IMR-90 (cell line): Measurements from ENCODE around the gene USP6NL. TPM values are rescaled to one million over a fixed set of nuclear protein-coding genes. Genes with fewer than 3 reads are reported as not detected.
A peak's percentile ranks its signal among the peaks of the same experiment; 100 is the strongest.

ENCODE experiments used
- ATAC-seq: fragments of 200-7000 bp; cut with Tn5 transposase; 2 replicates; pipeline ENCODE4 v1.9.1; 2020; ENCODE audit warnings: low read depth, mild to moderate bottlenecking, moderate library complexity
- BruUV-seq: library from RNA; stranded (reverse); fragments of 400-500 nt; replicated peaks from 2 replicates; lab custom pipeline; 2021; lab: Mats Ljungman, UMichigan
- CTCF ChIA-PET: fragments of 300-600 bp; formaldehyde crosslinking; extraction: SDS; loops from one replicate; lab custom pipeline; 2021; ENCODE audit warnings: antibody characterized with exemption; lab: Yijun Ruan, JAX
- POLR2A ChIA-PET: fragments of 300-600 bp; sonication (Branson Sonifier 250); formaldehyde crosslinking; loops from one replicate; lab custom pipeline; 2022; ENCODE audit warnings: antibody characterized with exemption; ENCODE audit not compliant: unreplicated experiment; lab: Charles Lee
- DNase-seq: peaks from one replicate; pipeline ENCODE4 v3.0.0; 2013
- H2AFZ ChIP-seq: replicated peaks from 2 replicates; pipeline ENCODE3; 2013; ENCODE audit warnings: low read length, mild to moderate bottlenecking; ENCODE audit not compliant: poor library complexity
- H2AK5ac ChIP-seq: 2 replicates; pipeline ENCODE4 v1.6.1; 2013; ENCODE audit warnings: low read depth, low read length, inconsistent platforms
- H2AK9ac ChIP-seq: replicated peaks from 2 replicates; pipeline ENCODE3; 2013; ENCODE audit warnings: mild to moderate bottlenecking, low read depth, low read length, moderate library complexity; ENCODE audit not compliant: poor library complexity
- H2BK120ac ChIP-seq: 2 replicates; pipeline ENCODE4 v1.6.1; 2013; ENCODE audit warnings: low read depth, low read length, inconsistent platforms
- H2BK15ac ChIP-seq: 3 replicates; pipeline ENCODE4 v1.6.1; 2013; ENCODE audit warnings: low read depth, low read length, inconsistent platforms
- H2BK20ac ChIP-seq: 2 replicates; pipeline ENCODE4 v1.6.1; 2013; ENCODE audit warnings: low read depth, mild to moderate bottlenecking, inconsistent platforms, low read length, moderate library complexity
- H2BK5ac ChIP-seq: 2 replicates; pipeline ENCODE4 v1.6.1; 2013; ENCODE audit warnings: mild to moderate bottlenecking, low read depth, low read length, inconsistent platforms; ENCODE audit not compliant: poor library complexity, severe bottlenecking
- H3K14ac ChIP-seq: replicated peaks from 2 replicates; pipeline ENCODE4 v1.6.1; 2013; ENCODE audit warnings: low read depth, low read length, inconsistent platforms
- H3K18ac ChIP-seq: 2 replicates; pipeline ENCODE4 v1.6.1; 2013; ENCODE audit warnings: low read depth, low read length, control low read depth
- H3K23ac ChIP-seq: 2 replicates; pipeline ENCODE4 v1.6.1; 2013; ENCODE audit warnings: low read depth, low read length, inconsistent platforms
- H3K27ac ChIP-seq: 2 replicates; pipeline ENCODE4 v1.5.1; 2013; ENCODE audit warnings: mild to moderate bottlenecking, control low read depth, low read length; ENCODE audit not compliant: insufficient read depth
- H3K27me3 ChIP-seq: 2 replicates; pipeline ENCODE4 v1.6.1; 2013; ENCODE audit warnings: low read length; ENCODE audit not compliant: control insufficient read depth, insufficient read depth
- H3K36me3 ChIP-seq: 2 replicates; pipeline ENCODE4 v1.6.1; 2013; ENCODE audit warnings: low read length, mixed read lengths; ENCODE audit not compliant: control insufficient read depth, insufficient read depth
- H3K4ac ChIP-seq: 2 replicates; pipeline ENCODE4 v1.6.1; 2013; ENCODE audit warnings: low read depth, low read length, inconsistent platforms
- H3K4me1 ChIP-seq: 2 replicates; pipeline ENCODE4 v1.6.1; 2013; ENCODE audit warnings: low read length, mixed read lengths; ENCODE audit not compliant: control insufficient read depth, insufficient read depth
- H3K4me2 ChIP-seq: 2 replicates; pipeline ENCODE4 v1.6.1; 2013; ENCODE audit warnings: low read depth, mild to moderate bottlenecking, control low read depth, low read length, moderate library complexity
- H3K4me3 ChIP-seq: 2 replicates; pipeline ENCODE4 v1.5.1; 2013; ENCODE audit warnings: low read depth, mild to moderate bottlenecking, control low read depth, low read length, moderate library complexity; ENCODE audit not compliant: insufficient read depth
- H3K56ac ChIP-seq: 2 replicates; pipeline ENCODE4 v1.6.1; 2013; ENCODE audit warnings: low read length, inconsistent platforms; ENCODE audit not compliant: insufficient read depth; ENCODE audit errors: extremely low read depth
- H3K79me1 ChIP-seq, 2 experiments: 2 replicates each; pipeline ENCODE4 v1.6.1; 2013; ENCODE audit warnings: low read length in 2 of 2, inconsistent platforms in 1 of 2, low read depth in 1 of 2
- H3K9ac ChIP-seq: 2 replicates; pipeline ENCODE4 v1.6.1; 2013; ENCODE audit warnings: low read depth, low read length, control low read depth
- H3K9me1 ChIP-seq: 2 replicates; pipeline ENCODE4 v1.6.1; 2013; ENCODE audit warnings: low read length, inconsistent platforms; ENCODE audit not compliant: insufficient read depth
- H3K9me3 ChIP-seq: 2 replicates; pipeline ENCODE4 v1.6.1; 2013; ENCODE audit warnings: low read length; ENCODE audit not compliant: control insufficient read depth, insufficient read depth
- H4K20me1 ChIP-seq: 2 replicates; pipeline ENCODE4 v1.6.1; 2013; ENCODE audit warnings: low read length, inconsistent platforms; ENCODE audit not compliant: insufficient read depth
- H4K5ac ChIP-seq: 2 replicates; pipeline ENCODE4 v1.6.1; 2013; ENCODE audit warnings: mild to moderate bottlenecking, low read depth, low read length, control low read depth
- H4K8ac ChIP-seq, 2 experiments: 2 replicates each; pipeline ENCODE4 v1.6.1; 2013; ENCODE audit warnings: low read depth in 2 of 2, low read length in 2 of 2, control low read depth in 1 of 2, inconsistent platforms in 1 of 2
- H4K91ac ChIP-seq: 2 replicates; pipeline ENCODE4 v1.6.1; 2013; ENCODE audit warnings: low read depth, low read length, inconsistent platforms; ENCODE audit not compliant: insufficient read depth
- CHD1 ChIP-seq: IDR thresholded peaks from 2 replicates; pipeline ENCODE4 v1.6.1; 2012; ENCODE audit warnings: low read depth, low read length, improper control_type of control experiment
- CTCF ChIP-seq: conservative IDR thresholded peaks from 2 replicates; pipeline ENCODE4 v1.5.1; 2012; ENCODE audit warnings: mild to moderate bottlenecking, low read depth, low read length, improper control_type of control experiment
- ELK1 ChIP-seq: fragments of 150-350 bp; IDR thresholded peaks from 2 replicates; pipeline ENCODE4 v1.6.1; 2016; ENCODE audit warnings: low read depth, mild to moderate bottlenecking, low read length, moderate library complexity, borderline replicate concordance
- FOS ChIP-seq: fragments of 150-350 bp; IDR thresholded peaks from 2 replicates; pipeline ENCODE4 v1.6.1; 2016; ENCODE audit warnings: low read depth, low read length
- MAFK ChIP-seq: IDR thresholded peaks from 2 replicates; pipeline ENCODE4 v1.6.1; 2012; ENCODE audit warnings: low read depth, low read length, improper control_type of control experiment
- MAZ ChIP-seq: IDR thresholded peaks from 2 replicates; pipeline ENCODE4 v1.6.1; 2012; ENCODE audit warnings: low read depth, mild to moderate bottlenecking, low read length, improper control_type of control experiment, moderate library complexity, borderline replicate concordance
- MXI1 ChIP-seq: IDR thresholded peaks from 2 replicates; pipeline ENCODE4 v1.6.1; 2012; ENCODE audit warnings: low read depth, mild to moderate bottlenecking, low read length, moderate library complexity, borderline replicate concordance
- POLR2A ChIP-seq: IDR thresholded peaks from 2 replicates; pipeline ENCODE4 v1.6.1; 2012; ENCODE audit warnings: mild to moderate bottlenecking, low read depth, low read length
- RAD21 ChIP-seq: IDR thresholded peaks from 2 replicates; pipeline ENCODE4 v1.6.1; 2012; ENCODE audit warnings: low read length, improper control_type of control experiment
- RCOR1 ChIP-seq: IDR thresholded peaks from 2 replicates; pipeline ENCODE4 v1.6.1; 2012; ENCODE audit warnings: mild to moderate bottlenecking, low read length, improper control_type of control experiment; ENCODE audit not compliant: insufficient replicate concordance
- SMC3 ChIP-seq: fragments of 150-350 bp; IDR thresholded peaks from 2 replicates; pipeline ENCODE4 v1.6.1; 2016; ENCODE audit warnings: low read depth, mild to moderate bottlenecking, antibody characterized with exemption, low read length, moderate library complexity
- USF2 ChIP-seq: fragments of 150-350 bp; IDR thresholded peaks from 2 replicates; pipeline ENCODE4 v1.6.1; 2017; ENCODE audit warnings: mild to moderate bottlenecking, antibody characterized with exemption, low read length, low read depth
- WGBS, 2 experiments: methylation state at CpG; one replicate each; pipeline versions ENCODE4 v1.1.5 to v1.1.7; 2013; ENCODE audit warnings: missing lambda C conversion rate in 2 of 2; ENCODE audit not compliant: insufficient read length in 1 of 2; ENCODE audit errors: extremely low coverage in 2 of 2; 5-methylcytosine and 5-hydroxymethylcytosine counted together
- dilution Hi-C: fragments of 300-500 bp; cut with HindIII; formaldehyde crosslinking; loops from one replicate; pipeline ENCODE4 v1.14.3; 2018; ENCODE audit warnings: low sequenced_read_pairs; ENCODE audit not compliant: unreplicated experiment
- in situ Hi-C: fragments of 300-500 bp; cut with MboI; formaldehyde crosslinking; loops from 3 replicates; pipeline ENCODE4 v1.14.3; 2019; ENCODE audit warnings: low sequenced_read_pairs, inconsistent platforms, mixed read lengths
- intact Hi-C: fragments of 100-400 bp; cut with micrococcal nuclease; formaldehyde crosslinking; loops from 2 replicates; pipeline ENCODE4 v1.10.0; 2022
- polyA plus RNA-seq, 3 experiments: library from polyadenylated mRNA; depleted of rRNA; stranded (reverse); fragments of >200 nt; gene quantifications; 2 replicates each; pipeline ENCODE4 v1.2.3, GENCODE V29; 2012; ENCODE audit warnings: low replicate concordance in 1 of 3
- total RNA-seq: library from RNA; depleted of rRNA; stranded (reverse); fragments of >200 nt; gene quantifications from 2 replicates; pipeline ENCODE4 v1.2.3, GENCODE V29; 2012

Gene USP6NL
- total and polyA plus RNA-seq, 2 of the 4 experiments (the other 2 are of a cell fraction), result 7.8 to 9.1 TPM

GRCh38 chr10:11469575-11470391, 141.7 kb downstream of the USP6NL start (continued):
- no peak for TF ChIP-seq RCOR1

GRCh38 chr10:11468126-11468742, 143.2 kb downstream of the USP6NL start:
- CTCF ChIA-PET, result no interaction called here
- TF ChIP-seq USF2 (no peak), MAFK (no peak), ELK1 (no peak), POLR2A (no peak), RAD21 (no peak), MAZ (no peak), MXI1 (no peak), SMC3 (no peak), FOS (no peak), CHD1 (no peak), CTCF (no peak)

More at GRCh38 chr10:11468126-11468742, 143.2 kb downstream of the USP6NL start:
- dilution Hi-C loops, result no loop called here
- H4K91ac ChIP-seq, result no peak overlapping the region
- POLR2A ChIA-PET, result no interaction called here
- no peak overlapping the region for H3K4me3 ChIP-seq
- H3K14ac ChIP-seq, result no peak overlapping the region; the same call in 1 of the 2 replicates
- no peak overlapping the region for H4K8ac ChIP-seq
- peak overlapping the region; percentile 61 for H2AK9ac ChIP-seq
- no peak overlapping the region for H3K9ac ChIP-seq
- no TSS peak for BruUV-seq
- no peak overlapping the region for H2BK5ac ChIP-seq
- no peaks in the 10 kb centered on the region for H3K9me3 ChIP-seq
- no peak overlapping the region for H2BK15ac ChIP-seq
- H3K23ac ChIP-seq, result no peak overlapping the region
- no peak overlapping the region for H2AK5ac ChIP-seq
- H2AFZ ChIP-seq, result no peak overlapping the region
- no peak overlapping the region for H3K4ac ChIP-seq
- ATAC-seq, result no peak
- DNase-seq, result peak; percentile 58
- H4K5ac ChIP-seq, result no peak overlapping the region
- H3K79me1 ChIP-seq, result peaks cover 0 to 3% of the 10 kb centered on the region in 2 experiments; a peak in 1 of 4 replicates
- intact Hi-C loops, result no loop called here
- no peak overlapping the region for H2BK20ac ChIP-seq
- H3K27ac ChIP-seq, result no peak overlapping the region
- peaks cover 3% of the 10 kb centered on the region for H3K4me1 ChIP-seq
- WGBS, 2 experiments, result 100% methylated on average over 1 of the region's 7 CpGs; no CpG with 5 or more reads in 1 of the 2 experiments
- no peak overlapping the region for H3K4me2 ChIP-seq
- in situ Hi-C loops, result no loop called here
- H3K27me3 ChIP-seq, result no peaks in the 10 kb centered on the region
- no peak overlapping the region for H2BK120ac ChIP-seq
- H3K9me1 ChIP-seq, result peaks cover 4% of the 10 kb centered on the region; the same call in 1 of the 2 replicates
- H3K18ac ChIP-seq, result no peak overlapping the region
- H4K20me1 ChIP-seq, result no peaks in the 10 kb centered on the region
- no peak overlapping the region for H3K56ac ChIP-seq
- no peaks in the 10 kb centered on the region; the same call in 1 of the 2 replicates for H3K36me3 ChIP-seq
